MM.1S (cell line): ENCODE measurements around the gene NDST4.

Experiments
- CTCF ChIP-seq: fragments of 300-600 bp; sonication (generic); IDR thresholded peaks from 2 replicates; pipeline ENCODE4 v1.5.1; 2016; ENCODE audit warnings: antibody characterized with exemption, low read length, mixed read lengths
- EZH2 ChIP-seq: fragments of 300-600 bp; sonication (generic); optimal IDR thresholded peaks from 2 replicates; pipeline ENCODE3; 2017; ENCODE audit warnings: low read depth, mild to moderate bottlenecking, antibody characterized with exemption, low read length, mixed read lengths

- TF ChIP-seq CTCF (no peak), EZH2 (no peak)
Observed at GRCh38 chr4:115110191-115111181, 2.9 kb downstream of the NDST4 start.
